GM18858 (cell line): ENCODE results near the gene GRIA1.

Experiments used
- ATAC-seq: cut with Tn5 transposase; IDR thresholded peaks from one replicate; pipeline ENCODE4 v1.9.1; 2021; ENCODE audit not compliant: unreplicated experiment

Gene GRIA1

GRCh38 chr5:153543959-153544470, 53.5 kb downstream of the GRIA1 start:
- ATAC-seq, result no peak

GRCh38 chr5:153544706-153545105, 54.2 kb downstream of the GRIA1 start:
- ATAC-seq, result no peak

DNA sequence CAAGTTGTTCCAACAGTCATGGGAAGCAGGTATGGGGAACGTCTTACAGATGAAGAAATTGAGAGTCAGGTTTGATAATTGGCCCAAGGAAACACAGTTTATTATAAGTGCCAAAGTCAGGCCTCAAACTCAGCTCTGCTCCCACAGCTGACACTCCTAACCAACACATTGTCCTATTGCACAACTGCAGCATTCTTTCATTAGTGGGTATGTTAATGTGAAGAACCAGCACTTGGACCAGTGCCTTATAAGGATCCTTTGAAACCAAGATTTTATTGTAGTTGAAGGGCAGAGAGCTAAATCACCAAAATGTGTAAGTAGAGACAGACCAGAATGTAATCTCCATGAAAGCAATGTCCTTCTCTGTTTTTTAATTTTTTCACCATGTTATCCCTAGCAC, 56.1 kb downstream of the GRIA1 start:
- no peak for ATAC-seq

DNA sequence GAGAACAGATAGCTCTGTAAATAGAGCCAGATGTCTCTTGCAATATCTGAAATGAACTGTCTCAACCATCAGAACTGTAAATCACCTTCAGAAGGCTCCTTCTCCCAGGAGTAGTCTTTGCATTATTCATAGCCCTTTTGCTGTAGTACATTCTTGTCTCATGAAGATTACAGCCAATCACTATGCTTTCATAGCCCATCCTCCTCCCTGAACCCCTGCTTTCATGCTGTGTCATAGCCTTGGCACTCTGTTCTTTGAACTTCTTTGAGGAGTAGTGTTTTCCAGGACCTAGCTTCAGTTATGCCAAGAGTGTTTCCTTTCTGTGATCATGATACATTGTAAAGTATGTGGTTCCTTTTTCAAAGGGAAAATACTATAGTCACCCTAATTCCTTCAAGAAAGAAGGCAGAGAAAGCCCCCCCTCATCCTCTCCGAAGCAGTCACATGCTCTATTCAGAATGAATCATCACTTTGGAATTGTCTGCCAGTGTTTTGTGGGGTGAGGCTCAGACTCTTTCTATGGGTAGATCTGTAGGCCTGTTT, 61.1 kb downstream of the GRIA1 start:
- no peak for ATAC-seq

DNA sequence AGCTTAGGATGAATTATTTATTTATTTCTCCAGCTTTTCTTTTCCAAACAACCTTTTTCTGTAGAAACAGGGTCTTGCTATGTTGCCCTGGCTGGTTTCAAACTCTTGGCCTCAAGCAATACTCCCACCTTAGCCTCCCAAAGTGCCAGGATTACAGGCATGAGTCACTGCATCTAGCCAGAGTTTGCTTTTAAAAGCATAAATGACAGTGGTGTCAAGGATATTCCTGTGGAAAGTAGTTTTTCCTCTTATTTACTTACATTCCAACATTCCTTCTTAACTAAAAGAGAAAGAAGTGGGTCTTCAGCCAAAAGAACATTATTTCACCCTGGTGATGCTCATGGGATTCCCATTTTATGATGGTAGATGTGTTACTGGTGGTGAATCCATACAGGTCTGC, 62.4 kb downstream of the GRIA1 start:
- no peak for ATAC-seq

- ATAC-seq, result no peak
Observed at GRCh38 chr5:153555420-153556114, 65.1 kb downstream of the GRIA1 start.

GRCh38 chr5:153558957-153559356, 68.5 kb downstream of the GRIA1 start:
- ATAC-seq, result no peak

DNA sequence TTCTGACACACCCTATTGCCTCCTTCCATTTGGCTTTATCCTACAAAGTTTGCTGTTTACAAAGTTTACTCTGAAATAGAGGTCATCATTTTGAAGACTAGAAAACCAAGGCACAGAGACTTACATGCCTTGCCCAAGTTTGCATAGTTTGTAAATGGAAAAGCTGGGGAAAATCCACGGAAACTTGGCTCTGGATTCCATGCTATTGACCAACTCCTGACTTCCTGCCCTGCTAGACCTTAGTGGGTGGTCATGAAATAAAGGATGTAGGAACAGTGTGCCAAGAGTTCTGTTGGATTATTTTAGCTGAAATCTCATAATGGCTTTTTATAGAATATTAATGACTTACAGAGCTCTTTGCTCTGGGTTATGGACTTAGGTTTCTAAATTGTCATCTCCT, 69.5 kb downstream of the GRIA1 start:
- ATAC-seq, result no peak

DNA sequence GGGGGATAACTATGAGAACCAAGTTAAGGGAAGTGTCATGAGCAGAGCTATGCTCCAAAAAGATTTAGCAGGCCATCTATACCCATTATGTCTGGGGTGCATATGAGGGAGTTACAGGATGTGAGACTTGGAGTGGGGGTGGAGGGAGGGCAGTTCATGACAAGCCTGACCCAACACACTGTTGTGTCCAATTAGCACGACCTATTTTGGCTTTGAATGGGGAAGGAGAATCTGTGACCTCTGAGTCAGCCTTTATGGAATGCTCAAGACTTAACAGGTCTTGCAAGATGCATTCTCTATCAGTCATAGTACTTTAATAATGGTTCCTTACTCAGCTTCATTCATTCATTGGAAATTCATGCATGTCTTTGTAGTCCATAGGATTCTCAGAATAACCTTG, 71.7 kb downstream of the GRIA1 start:
- no peak for ATAC-seq

DNA sequence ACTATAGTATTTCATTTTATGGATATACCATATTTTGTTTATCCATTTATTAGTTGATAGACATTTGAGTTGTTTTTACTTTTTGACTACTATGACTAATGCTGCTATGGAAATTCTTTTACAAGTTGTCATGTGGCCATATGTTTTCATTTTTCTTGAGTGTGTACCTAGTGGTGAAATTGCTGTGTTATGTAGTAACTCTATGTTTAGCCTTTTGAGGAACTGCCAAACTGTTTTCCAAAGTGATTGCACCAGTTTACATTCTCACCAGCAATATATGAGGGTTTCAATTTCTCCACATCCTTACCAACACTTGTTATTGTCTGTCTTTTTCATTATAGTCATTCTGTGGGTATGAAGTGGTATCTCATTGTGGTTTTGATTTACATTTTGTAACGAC, 75.4 kb downstream of the GRIA1 start:
- ATAC-seq, result no peak

- no peak for ATAC-seq
Observed at GRCh38 chr5:153569036-153569435, 78.6 kb downstream of the GRIA1 start.

GRCh38 chr5:153571162-153571561, 80.7 kb downstream of the GRIA1 start:
- ATAC-seq, result no peak

DNA sequence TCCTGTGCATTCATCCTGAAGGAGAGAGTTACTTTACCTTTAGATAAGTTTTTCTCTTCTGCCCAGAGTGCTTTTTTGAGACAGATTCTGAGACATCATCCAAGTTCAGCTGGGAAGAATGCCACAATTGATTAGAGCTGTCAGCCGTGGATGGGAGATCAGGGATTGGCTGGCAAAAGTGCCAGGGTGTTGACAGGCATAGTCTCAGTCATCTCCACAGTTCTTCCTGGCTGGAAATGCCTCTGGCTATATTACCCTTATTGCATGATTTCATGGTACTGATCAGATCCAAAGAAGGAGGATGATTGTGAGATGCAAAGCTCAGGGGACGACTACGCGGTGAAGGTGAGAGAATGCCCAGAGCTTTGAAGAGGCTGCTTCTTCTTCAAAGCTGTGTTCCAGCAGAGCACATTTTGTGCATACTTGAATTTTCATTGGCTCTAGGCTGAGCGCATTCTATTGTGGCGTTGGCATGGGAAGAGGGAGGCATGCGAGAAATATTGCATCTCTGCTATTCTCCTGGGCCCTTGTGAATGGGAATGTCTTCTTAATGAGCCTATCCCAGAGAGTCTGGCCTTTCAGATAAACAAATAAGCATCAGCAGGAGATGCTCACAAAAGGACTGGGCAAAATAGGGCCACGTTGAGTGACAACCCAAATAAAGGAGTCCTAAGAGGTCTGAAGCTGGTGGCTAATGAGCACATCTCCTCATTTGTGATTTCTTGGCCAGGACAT, 82.1 kb downstream of the GRIA1 start:
- ATAC-seq, result no peak

DNA sequence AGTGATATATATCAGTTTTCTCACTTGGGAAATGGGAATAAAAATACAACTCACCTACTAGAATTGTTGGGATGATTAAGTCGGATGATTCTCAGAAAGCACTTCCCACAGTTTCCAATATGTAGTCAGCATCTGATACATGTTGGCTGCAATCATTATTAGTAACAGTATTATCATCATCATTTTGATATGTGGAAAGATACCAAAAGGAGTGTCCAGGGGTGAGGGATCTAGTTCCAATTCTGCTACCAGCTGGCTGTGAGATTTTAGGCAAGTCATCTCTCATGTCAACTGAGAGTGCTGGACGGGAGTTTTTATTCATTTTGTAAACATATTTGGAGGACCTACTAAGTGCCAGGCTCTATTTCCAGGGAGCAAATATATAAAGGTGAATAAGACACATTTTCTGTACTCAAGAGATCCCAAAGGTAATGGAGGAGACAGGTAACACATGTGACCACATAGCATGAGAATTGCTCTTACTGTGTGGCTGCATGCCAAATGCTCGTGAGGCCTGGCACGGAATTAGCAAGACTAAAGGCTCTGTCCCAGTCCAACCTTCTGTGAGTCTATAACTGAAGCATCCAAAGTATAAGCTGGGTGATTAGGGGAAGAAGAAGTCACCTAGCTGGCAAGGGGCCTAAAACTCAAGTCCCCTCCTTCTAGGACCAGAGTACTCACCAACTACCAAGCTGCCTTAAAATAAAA, 83.0 kb downstream of the GRIA1 start:
- ATAC-seq, result no peak

DNA sequence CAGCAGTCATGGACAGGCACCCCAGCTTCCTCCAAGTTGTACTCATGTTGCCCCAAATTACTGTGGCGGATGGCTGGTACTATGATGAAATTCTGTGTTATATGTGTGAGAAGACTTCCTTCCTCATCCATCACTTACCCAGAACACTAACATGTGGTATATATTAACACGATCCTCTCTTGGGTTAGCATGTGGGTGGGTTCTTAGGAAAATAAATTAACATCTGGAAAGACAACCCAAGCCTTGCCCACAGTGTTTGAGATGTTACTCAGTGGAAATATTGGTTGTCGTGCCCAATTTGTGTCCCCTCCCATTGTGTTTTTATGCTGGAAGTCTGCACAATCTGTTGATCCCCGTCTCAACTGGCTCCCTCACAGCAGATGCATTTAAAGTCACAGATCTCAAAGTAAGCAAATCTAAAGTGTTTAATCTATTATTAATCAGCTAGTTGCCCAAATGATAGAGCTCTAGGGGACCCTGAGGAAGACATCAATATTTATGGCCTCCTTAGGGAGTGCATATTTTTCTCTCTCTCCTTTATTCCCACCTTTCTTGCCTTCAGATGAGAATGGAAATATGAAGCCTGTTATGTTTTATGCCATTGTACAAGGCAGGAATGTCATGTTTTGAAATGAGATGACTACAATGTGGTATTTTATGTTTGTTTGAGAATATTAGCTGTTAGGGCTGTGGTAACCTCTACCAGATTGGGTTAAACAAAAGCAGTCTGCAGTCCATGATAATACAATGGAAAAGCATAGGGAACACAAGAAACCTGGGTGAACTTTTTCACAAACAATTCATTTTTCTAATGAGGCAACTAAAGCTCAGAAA, 93.9 kb downstream of the GRIA1 start:
- ATAC-seq, result no peak

GRCh38 chr5:153584960-153585359, 94.5 kb downstream of the GRIA1 start:
- ATAC-seq, result no peak

- no peak for ATAC-seq
Observed at GRCh38 chr5:153585622-153586277, 95.3 kb downstream of the GRIA1 start.

- ATAC-seq, result no peak
Observed at GRCh38 chr5:153592081-153592480, 101.6 kb downstream of the GRIA1 start.

DNA sequence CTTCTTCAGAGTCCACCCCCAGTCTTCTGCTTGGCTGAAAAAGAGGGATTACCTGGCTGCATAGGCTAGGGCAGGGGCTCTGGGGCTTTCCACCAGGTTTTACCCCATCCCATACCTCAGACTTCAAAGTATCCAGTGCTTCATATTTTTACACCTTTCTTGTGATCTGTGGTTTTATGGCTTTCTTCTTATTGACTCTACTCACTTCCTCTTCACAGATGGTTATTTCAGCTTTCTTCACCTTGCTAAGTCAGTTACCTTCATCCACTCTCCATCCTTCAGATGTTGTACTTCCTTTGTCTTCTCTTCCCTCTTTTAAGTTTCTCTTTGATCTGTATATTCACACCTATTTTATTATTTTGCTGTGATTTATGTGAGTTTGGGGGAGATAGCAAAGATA, 104.3 kb downstream of the GRIA1 start:
- no peak for ATAC-seq

- ATAC-seq, result peak; percentile 55
Observed at GRCh38 chr5:153598099-153598498, 107.6 kb downstream of the GRIA1 start.
